GM12878 (cell line): ENCODE measurements around the gene MKX. TPM values are rescaled to one million over a fixed set of nuclear protein-coding genes. Genes with fewer than 3 reads are reported as not detected.

Experiments used
- ATAC-seq: fragments of 200-7000 bp; cut with Tn5 transposase; 3 replicates; pipeline ENCODE4 v1.9.1; 2020; ENCODE audit warnings: mild to moderate bottlenecking, moderate library complexity
- BruUV-seq: library from RNA; stranded (reverse); fragments of 400-500 nt; replicated peaks from 2 replicates; lab custom pipeline; 2021; lab: Mats Ljungman, UMichigan
- CTCF ChIA-PET: fragments of 300-600 bp; sonication (Branson Sonifier 250); formaldehyde crosslinking; extraction: SDS; loops from one replicate; lab custom pipeline; 2021; ENCODE audit warnings: inconsistent platforms; lab: Yijun Ruan, JAX
- POLR2A ChIA-PET: fragments of 350-600 bp; formaldehyde crosslinking; extraction: SDS; loops from one replicate; lab custom pipeline; 2021; ENCODE audit warnings: inconsistent platforms; lab: Charles Lee
- RAD21 ChIA-PET: fragments of 300-600 bp; sonication (Branson Sonifier 250); formaldehyde crosslinking; loops from one replicate; lab custom pipeline; 2023; ENCODE audit warnings: antibody characterized with exemption; ENCODE audit not compliant: unreplicated experiment; lab: Charles Lee
- SMC1A ChIA-PET: fragments of 300-600 bp; sonication (Branson Sonifier 250); formaldehyde crosslinking; loops from one replicate; lab custom pipeline; 2023; ENCODE audit not compliant: unreplicated experiment, uncharacterized antibody; lab: Charles Lee
- DNase-seq: peaks from one replicate; pipeline ENCODE4 v3.0.0-alpha.2; 2011; ENCODE audit warnings: low read depth, low spot score
- FAIRE-seq: peaks from 3 replicates; lab custom pipeline; 2011; peaks lifted over from hg19 to GRCh38; lab: Jason Lieb, UNC
- H2AFZ ChIP-seq: 2 replicates; pipeline ENCODE4 v1.6.0; 2011; ENCODE audit warnings: low read depth, low read length, control low read depth; ENCODE audit not compliant: control insufficient read depth
- H3K27ac ChIP-seq: 2 replicates; pipeline ENCODE4 v1.5.1; 2011; ENCODE audit warnings: control low read depth; ENCODE audit not compliant: control insufficient read depth, insufficient read depth
- H3K27me3 ChIP-seq, 2 experiments: replicated peaks in 1 of 2; 2 replicates each; pipeline versions ENCODE4 v1.6.0 to v1.6.1; 2011; ENCODE audit warnings: low read length in 1 of 2; ENCODE audit not compliant: control insufficient read depth in 2 of 2, insufficient read depth in 2 of 2
- H3K36me3 ChIP-seq, 2 experiments: 2 replicates each; pipeline ENCODE4 v1.5.1; 2011; ENCODE audit warnings: low read length in 1 of 2; ENCODE audit not compliant: control insufficient read depth in 2 of 2, insufficient read depth in 2 of 2
- H3K4me1 ChIP-seq: 2 replicates; pipeline ENCODE4 v1.6.1; 2011; ENCODE audit warnings: mild to moderate bottlenecking, low read length, moderate library complexity, mixed read lengths; ENCODE audit not compliant: control insufficient read depth, insufficient read depth
- H3K4me2 ChIP-seq: 2 replicates; pipeline ENCODE4 v1.6.0; 2011; ENCODE audit warnings: control low read depth; ENCODE audit not compliant: control insufficient read depth, insufficient read depth
- H3K4me3 ChIP-seq: fragments of 200-600 bp; sonication (generic); 2 replicates; pipeline ENCODE4 v1.5.1; 2016
- H3K79me2 ChIP-seq: 2 replicates; pipeline ENCODE4 v1.6.0; 2011; ENCODE audit warnings: low read length; ENCODE audit not compliant: control insufficient read depth, insufficient read depth
- H3K9ac ChIP-seq: 2 replicates; pipeline ENCODE4 v1.8.0; 2011; ENCODE audit warnings: low read length, control low read depth, mixed read lengths; ENCODE audit not compliant: control insufficient read depth, insufficient read depth
- H3K9me3 ChIP-seq: replicated peaks from 3 replicates; pipeline ENCODE4 v1.5.1; 2011; ENCODE audit warnings: mild to moderate bottlenecking, low read length; ENCODE audit not compliant: control insufficient read depth, insufficient read depth
- H4K20me1 ChIP-seq: 2 replicates; pipeline ENCODE4 v1.6.0; 2011; ENCODE audit not compliant: control insufficient read depth, insufficient read depth
- CHD2 ChIP-seq: IDR thresholded peaks from 2 replicates; pipeline ENCODE4 v1.6.1; 2011; ENCODE audit warnings: low read depth, low read length, improper control_type of control experiment, borderline replicate concordance
- FOS ChIP-seq: IDR thresholded peaks from 3 replicates; pipeline ENCODE4 v1.6.1; 2011; ENCODE audit warnings: borderline replicate concordance; ENCODE audit not compliant: insufficient read length; ENCODE audit errors: extremely low read depth
- KLF5 ChIP-seq: fragments of 450-650 bp; IDR thresholded peaks from 2 replicates; pipeline ENCODE4 v1.6.1; 2014; ENCODE audit warnings: mild to moderate bottlenecking; ENCODE audit not compliant: partially characterized antibody
- MTA2 ChIP-seq: fragments of 450-650 bp; IDR thresholded peaks from 2 replicates; pipeline ENCODE4 v1.6.1; 2016; ENCODE audit warnings: low read depth, mild to moderate bottlenecking, moderate library complexity
- MXI1 ChIP-seq: fragments of 150-350 bp; IDR thresholded peaks from 2 replicates; pipeline ENCODE4 v1.6.1; 2011; ENCODE audit warnings: low read depth, mild to moderate bottlenecking, inconsistent platforms, low read length, improper control_type of control experiment
- NBN ChIP-seq: fragments of 450-650 bp; IDR thresholded peaks from 2 replicates; pipeline ENCODE4 v1.6.1; 2016
- NFXL1 ChIP-seq: fragments of 450-650 bp; IDR thresholded peaks from 2 replicates; pipeline ENCODE4 v1.6.1; 2017; ENCODE audit warnings: antibody characterized with exemption, mild to moderate bottlenecking, borderline replicate concordance
- POU2F2 ChIP-seq: IDR thresholded peaks from 3 replicates; pipeline ENCODE4 v1.6.1; 2011; ENCODE audit warnings: low read depth, mild to moderate bottlenecking, low read length, borderline replicate concordance
- TCF7 ChIP-seq: IDR thresholded peaks from 2 replicates; pipeline ENCODE4 v1.6.1; 2014; ENCODE audit warnings: antibody characterized with exemption, borderline replicate concordance
- YBX1 ChIP-seq: fragments of 450-650 bp; IDR thresholded peaks from 2 replicates; pipeline ENCODE4 v1.6.1; 2016; ENCODE audit warnings: antibody characterized with exemption
- ZNF622 ChIP-seq: fragments of 450-650 bp; IDR thresholded peaks from 2 replicates; pipeline ENCODE4 v1.6.1; 2017; ENCODE audit warnings: mild to moderate bottlenecking, inconsistent platforms
- WGBS: methylation state at CpG from one replicate; pipeline ENCODE4 v1.1.6; 2016; ENCODE audit warnings: low lambda C conversion rate; ENCODE audit not compliant: insufficient replicate concordance, insufficient coverage; ENCODE audit errors: missing lambda C conversion rate; 5-methylcytosine and 5-hydroxymethylcytosine counted together
- in situ Hi-C: fragments of 300-500 bp; cut with MboI; formaldehyde crosslinking; loops from 9 replicates; pipeline ENCODE4 v1.14.3; 2018; ENCODE audit warnings: mixed read lengths
- intact Hi-C: fragments of 100-400 bp; cut with micrococcal nuclease; formaldehyde crosslinking; loops from one replicate; pipeline ENCODE4 v1.14.2; 2022; ENCODE audit not compliant: unreplicated experiment
- polyA plus RNA-seq, 11 experiments: library from polyadenylated mRNA; depleted of rRNA in 4 of 11; unstranded in 6 of 11; stranded (reverse) in 5 of 11; fragments of >200 nt; fragmentation: Nextera tagmentation in 4 of 11; fragmentation: Illumina TruSeq in 1 of 11; extraction: Ambion mirVana in 4 of 11; extraction: Trizol in 1 of 11; gene quantifications; 1 replicate in 1 of 11; 2 replicates in 10 of 11; pipeline versions ENCODE4 v1.2.1 to v1.2.3, GENCODE V29; 2011 to 2016; ENCODE audit warnings: inconsistent platforms in 2 of 11, missing spikeins in 2 of 11, low read depth in 1 of 11
- total RNA-seq, 4 experiments: library from RNA; depleted of rRNA in 3 of 4; stranded (reverse); fragments of >200 nt in 3 of 4; fragmentation: Illumina TruSeq in 1 of 4; extraction: Trizol in 1 of 4; gene quantifications; 2 replicates each; pipeline versions ENCODE4 v1.2.1 to v1.2.3, GENCODE V29; 2013 to 2021
- TF ChIP-seq, protein P1 (sequence below): IDR thresholded peaks from 2 replicates; pipeline ENCODE4 v1.6.1; 2012; ENCODE audit warnings: low read depth, low read length, improper control_type of control experiment
- TF ChIP-seq, protein P2 (sequence below): IDR thresholded peaks from 2 replicates; pipeline ENCODE4 v1.6.1; 2012; ENCODE audit warnings: improper control_type of control experiment, low read depth, low read length; ENCODE audit not compliant: insufficient replicate concordance

Gene MKX
- total and polyA plus RNA-seq, 10 of the 15 experiments (the other 5 are each of a cell fraction or from before 2014, with no cell fraction given) = not detected

DNA sequence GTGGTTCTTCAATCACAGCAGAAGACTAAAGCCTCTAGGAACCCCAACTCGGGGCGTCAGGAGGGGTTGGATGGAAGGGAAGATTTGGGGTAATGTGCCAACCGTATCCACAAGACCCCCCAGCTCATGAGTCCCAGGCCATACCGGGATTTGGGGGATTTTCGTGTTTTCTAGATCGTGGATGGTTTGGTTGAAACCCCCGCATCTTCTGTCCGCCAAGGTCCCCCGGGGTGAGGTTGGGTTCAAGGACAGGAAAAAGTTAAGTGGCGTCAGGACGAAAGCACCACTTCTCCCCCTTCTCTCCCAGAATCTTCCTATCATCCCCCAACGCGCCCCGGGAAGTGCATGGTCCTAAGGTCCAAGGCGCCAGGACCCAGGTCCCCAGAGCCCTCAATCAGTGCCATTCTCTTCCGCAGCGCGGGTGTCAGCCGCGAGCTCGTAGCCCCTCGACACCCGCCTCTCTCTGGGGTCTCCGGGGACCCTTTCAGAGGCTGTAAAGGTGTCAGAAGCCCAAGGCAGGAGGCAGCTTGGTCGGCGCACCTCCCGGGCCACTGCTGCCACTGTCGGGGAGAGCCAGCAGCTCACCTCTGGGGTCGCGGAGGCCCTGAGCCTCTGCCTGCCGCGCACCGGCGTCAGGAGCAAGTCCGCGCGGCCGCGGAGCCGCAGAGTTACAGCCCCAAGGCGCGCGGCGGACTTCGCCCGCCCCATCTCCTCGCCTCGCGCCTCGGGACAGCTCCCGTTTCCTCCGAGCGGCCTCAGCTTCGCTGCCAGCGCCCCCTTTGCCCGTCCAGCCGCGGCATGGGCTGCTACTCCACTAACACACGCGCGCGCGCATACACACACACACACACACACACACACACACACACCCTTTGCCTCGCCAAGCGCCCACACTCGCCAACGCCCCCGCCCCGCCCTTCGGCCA is 1.5 kb downstream of the MKX start:
- no peak for ATAC-seq
- WGBS = 27% methylated on average over 55 of the region's 70 CpGs
- ChIA-PET CTCF (no interaction called here), RAD21 (no interaction called here), POLR2A (no interaction called here), SMC1A (no interaction called here)
- no peaks in the 10 kb centered on the region for H3K36me3 ChIP-seq
- H3K4me1 ChIP-seq = no peaks in the 10 kb centered on the region
- no peak overlapping the region for H3K4me2 ChIP-seq
- H4K20me1 ChIP-seq = no peaks in the 10 kb centered on the region
- no peak overlapping the region for H3K4me3 ChIP-seq
- TF ChIP-seq NBN = no peak
- no peak for TF ChIP-seq NFXL1
- TF ChIP-seq, protein P1, sequence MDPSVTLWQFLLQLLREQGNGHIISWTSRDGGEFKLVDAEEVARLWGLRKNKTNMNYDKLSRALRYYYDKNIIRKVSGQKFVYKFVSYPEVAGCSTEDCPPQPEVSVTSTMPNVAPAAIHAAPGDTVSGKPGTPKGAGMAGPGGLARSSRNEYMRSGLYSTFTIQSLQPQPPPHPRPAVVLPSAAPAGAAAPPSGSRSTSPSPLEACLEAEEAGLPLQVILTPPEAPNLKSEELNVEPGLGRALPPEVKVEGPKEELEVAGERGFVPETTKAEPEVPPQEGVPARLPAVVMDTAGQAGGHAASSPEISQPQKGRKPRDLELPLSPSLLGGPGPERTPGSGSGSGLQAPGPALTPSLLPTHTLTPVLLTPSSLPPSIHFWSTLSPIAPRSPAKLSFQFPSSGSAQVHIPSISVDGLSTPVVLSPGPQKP = no peak
- TF ChIP-seq POU2F2 = no peak
- TF ChIP-seq YBX1 = no peak
- TF ChIP-seq KLF5 = no peak
- TF ChIP-seq CHD2 = no peak
- TF ChIP-seq FOS = no peak
- no peak for TF ChIP-seq MXI1
- no peak for TF ChIP-seq ZNF622
- no peak for TF ChIP-seq MTA2
- TF ChIP-seq TCF7 = no peak
- TF ChIP-seq, protein P2, sequence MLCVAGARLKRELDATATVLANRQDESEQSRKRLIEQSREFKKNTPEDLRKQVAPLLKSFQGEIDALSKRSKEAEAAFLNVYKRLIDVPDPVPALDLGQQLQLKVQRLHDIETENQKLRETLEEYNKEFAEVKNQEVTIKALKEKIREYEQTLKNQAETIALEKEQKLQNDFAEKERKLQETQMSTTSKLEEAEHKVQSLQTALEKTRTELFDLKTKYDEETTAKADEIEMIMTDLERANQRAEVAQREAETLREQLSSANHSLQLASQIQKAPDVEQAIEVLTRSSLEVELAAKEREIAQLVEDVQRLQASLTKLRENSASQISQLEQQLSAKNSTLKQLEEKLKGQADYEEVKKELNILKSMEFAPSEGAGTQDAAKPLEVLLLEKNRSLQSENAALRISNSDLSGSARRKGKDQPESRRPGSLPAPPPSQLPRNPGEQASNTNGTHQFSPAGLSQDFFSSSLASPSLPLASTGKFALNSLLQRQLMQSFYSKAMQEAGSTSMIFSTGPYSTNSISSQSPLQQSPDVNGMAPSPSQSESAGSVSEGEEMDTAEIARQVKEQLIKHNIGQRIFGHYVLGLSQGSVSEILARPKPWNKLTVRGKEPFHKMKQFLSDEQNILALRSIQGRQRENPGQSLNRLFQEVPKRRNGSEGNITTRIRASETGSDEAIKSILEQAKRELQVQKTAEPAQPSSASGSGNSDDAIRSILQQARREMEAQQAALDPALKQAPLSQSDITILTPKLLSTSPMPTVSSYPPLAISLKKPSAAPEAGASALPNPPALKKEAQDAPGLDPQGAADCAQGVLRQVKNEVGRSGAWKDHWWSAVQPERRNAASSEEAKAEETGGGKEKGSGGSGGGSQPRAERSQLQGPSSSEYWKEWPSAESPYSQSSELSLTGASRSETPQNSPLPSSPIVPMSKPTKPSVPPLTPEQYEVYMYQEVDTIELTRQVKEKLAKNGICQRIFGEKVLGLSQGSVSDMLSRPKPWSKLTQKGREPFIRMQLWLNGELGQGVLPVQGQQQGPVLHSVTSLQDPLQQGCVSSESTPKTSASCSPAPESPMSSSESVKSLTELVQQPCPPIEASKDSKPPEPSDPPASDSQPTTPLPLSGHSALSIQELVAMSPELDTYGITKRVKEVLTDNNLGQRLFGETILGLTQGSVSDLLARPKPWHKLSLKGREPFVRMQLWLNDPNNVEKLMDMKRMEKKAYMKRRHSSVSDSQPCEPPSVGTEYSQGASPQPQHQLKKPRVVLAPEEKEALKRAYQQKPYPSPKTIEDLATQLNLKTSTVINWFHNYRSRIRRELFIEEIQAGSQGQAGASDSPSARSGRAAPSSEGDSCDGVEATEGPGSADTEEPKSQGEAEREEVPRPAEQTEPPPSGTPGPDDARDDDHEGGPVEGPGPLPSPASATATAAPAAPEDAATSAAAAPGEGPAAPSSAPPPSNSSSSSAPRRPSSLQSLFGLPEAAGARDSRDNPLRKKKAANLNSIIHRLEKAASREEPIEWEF = no peak
- in situ Hi-C loops = loop anchor here (25.0 kb wide), 1 partner anchor 643 kb away; no protein-coding TSS in a partner anchor
- intact Hi-C loops = loop anchor here (2.0 to 5.0 kb wide), 3 partner anchors 435 to 639 kb away; no protein-coding TSS in a partner anchor
- DNase-seq = no peak
- H3K27me3 ChIP-seq = peaks cover 12 to 51% of the 10 kb centered on the region in 2 experiments
- no peak for FAIRE-seq
- no peak overlapping the region for H3K27ac ChIP-seq
- no peaks in the 10 kb centered on the region for H3K79me2 ChIP-seq
- H3K9ac ChIP-seq = no peak overlapping the region
- no peak overlapping the region for H2AFZ ChIP-seq
- H3K9me3 ChIP-seq = peaks cover 14% of the 10 kb centered on the region; the same call in 2 of the 3 replicates
- no TSS peak for BruUV-seq
